ENCODE results near the gene CD3G.
"Not testable (repeated sequence)": the region's sequence is repeated elsewhere in the genome, so short reads cannot be mapped to it uniquely, and the experiment has no call there.

The CD3G gene

GRCh38 chr11:118343981-118344515 lies at the start of gene CD3G:
TSS of gene CD3G (plus strand) at chr11:118344344. CDS start at chr11:118344424, 80 bp downstream.
- no peak for DNase-seq

DNA sequence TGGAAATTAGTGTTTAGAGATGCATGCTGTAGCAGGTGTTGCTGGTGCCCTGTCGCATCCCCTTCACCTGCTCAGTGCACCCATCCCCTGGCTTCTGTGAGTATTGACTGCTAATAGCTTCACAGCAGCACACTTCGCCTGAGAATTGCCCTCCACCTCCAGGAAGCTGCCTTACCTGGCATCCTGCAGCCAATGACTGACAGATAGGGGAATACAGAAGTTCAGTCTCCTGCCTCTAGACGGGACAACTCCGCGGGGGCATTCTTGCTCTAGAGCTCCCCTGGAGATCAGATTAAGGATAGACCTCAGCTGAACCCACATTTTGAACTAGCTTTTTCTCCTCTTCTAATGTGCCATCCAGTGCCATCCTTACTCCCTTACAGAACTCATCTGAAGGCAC lies 48.9 kb upstream of the CD3G start:
- no peak for DNase-seq

- peak; percentile 64 for DNase-seq
Observed at GRCh38 chr11:118295815-118296454, 48.2 kb upstream of the CD3G start.

DNA sequence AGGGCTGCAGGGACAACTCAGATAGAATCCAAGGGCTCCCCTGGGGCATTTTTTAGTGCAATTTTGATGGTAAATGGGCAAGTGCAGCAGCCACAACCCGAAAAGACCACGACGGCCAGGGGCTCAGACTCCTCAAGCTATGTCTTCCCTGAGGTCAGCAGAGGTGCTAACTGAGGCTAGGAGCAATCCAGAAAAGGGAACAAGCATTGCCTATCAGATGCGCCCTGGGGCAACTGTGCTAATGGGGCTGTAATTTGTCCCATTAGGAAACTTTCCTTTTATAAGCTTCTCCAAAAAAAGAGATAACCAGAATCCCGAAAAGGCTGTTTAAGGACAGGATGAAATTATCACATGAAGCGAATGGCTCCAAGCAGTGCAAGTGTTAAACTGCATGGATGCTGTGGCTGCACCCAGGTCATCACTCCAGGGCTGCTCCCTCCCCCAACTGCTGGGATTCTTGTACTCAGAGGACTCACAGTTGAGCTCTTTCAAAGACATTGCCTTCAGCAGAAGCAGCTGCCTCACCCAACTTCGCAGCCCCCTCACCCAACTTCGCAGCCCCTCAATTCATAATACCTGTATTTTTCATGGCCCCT lies 42.4 kb upstream of the CD3G start:
- DNase-seq: no peak

GRCh38 chr11:118304227-118304567 lies 39.9 kb upstream of the CD3G start:
- DNase-seq: no peak

GRCh38 chr11:118304568-118305248 lies 39.4 kb upstream of the CD3G start, which contains the start of gene CD3E:
TSS of gene CD3E (plus strand) at chr11:118304730. CDS start at chr11:118304953, 223 bp downstream.
- no peak for DNase-seq

DNA sequence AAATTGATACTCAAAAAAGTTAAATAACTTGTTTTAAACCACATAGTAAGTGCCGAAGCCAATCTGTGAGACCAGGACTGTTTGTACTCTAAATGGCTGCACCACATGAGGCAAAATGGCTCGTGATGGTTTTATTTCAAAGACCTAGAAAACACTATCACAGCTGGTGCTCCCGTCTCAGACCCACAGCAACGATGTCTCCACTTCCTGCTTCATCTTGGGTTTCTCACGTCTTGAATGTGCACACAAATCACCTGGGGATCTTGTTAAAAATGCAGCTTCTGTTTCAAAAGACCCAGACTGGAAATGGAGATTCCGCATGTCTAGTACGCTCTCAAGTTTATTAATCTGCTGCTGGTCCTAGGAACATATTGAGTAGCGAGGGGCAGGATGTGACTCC lies 38.4 kb upstream of the CD3G start:
- DNase-seq: no peak

DNA sequence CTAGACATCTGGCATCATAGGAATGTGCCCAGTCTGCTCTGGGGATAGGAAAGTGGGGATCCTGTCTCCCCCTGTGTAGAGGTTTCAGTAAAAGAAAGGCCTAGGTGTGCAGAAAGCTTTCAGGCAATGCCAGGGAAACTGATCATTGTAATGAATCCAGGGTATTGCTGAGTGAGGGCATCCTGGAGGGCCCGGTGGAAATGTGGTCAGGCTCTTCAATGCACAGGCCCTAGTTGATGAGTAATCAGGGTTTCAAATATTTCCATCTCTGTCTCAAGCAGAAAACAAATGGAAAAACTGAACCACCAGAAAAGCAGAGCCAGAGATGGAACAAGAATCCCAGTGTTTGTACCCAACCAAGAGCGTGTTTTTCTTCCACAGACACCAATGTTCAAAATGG lies 37.6 kb upstream of the CD3G start:
- DNase-seq: no peak

DNA sequence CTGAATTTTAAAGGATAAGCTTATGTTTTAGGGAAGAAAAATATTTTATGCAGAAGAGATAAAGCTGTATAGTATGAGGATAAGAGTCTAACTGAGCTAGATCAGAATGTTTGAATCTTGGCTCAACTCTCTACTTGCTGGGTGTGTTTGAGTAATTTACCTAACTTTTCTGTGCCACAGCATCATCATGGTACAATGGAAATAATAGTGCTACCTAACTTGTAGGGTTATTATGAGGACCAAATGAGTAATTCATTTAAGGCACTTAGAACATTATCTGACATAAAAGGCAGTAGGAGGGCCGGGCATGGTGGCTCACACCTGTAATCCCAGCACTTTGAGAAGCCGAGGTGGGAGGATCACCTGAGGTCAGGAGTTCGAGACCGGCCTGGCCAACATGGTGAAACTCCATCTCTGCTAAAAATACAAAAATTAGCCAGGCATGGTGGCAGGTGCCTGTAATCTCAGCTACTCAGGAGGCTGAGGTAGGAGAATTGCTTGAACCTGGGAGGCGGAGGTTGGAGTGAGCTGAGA lies 35.1 kb upstream of the CD3G start:
- DNase-seq: not testable (repeated sequence)

- no peak for DNase-seq
Observed at GRCh38 chr11:118310271-118310670, 33.9 kb upstream of the CD3G start.

DNA sequence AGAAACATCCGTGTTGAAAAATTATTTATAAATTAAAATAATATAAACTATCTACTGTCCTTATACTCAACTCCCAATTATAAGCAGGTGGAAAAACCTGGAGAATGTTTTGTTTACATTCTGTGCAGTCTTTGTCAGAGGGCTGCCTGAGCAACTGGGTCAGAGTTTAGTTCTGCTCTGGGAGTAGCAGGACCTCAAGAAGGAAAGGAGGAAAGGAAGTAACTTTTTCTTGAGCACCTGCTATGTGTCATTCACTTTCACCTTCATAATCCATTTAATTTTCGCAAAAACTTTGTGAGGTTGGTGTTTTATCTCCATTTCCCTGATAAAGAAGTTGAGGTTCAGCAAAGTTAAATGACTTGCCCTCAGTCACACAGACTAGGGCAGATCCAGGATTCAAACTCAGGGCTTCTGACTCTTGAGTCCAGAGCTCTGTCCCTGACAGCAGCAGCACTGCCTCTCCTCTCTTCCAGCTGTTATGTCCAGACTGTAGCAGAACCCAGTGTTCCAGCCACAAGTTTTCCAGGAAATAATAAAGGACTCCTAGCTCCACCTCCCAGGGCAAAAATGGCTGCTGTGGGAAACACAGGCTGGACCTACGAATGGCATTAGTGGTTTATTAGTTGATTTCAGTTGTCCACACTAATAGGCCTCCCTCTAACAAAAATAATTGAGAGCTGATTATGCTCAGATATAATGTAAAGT lies 33.2 kb upstream of the CD3G start:
- DNase-seq: no peak

DNA sequence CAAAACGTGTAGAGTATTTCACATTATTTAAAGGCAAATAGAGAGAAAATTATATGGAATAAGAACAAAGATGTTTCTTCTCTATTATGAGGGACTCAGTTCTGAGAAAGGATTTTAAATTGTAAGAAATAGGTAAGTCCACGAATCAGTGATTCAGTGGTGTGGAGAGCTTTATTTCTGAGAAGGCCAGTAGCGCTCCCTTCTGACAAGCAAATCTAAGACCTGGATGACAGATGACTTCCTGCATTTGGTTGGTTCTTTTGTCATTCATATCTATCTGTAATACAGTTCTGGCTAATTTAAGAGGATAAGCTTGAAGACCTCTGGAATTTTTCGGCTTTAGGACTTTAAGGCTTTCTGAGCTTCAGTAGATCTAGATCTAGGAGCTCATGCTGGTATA lies 32.6 kb upstream of the CD3G start:
- DNase-seq: no peak

DNA sequence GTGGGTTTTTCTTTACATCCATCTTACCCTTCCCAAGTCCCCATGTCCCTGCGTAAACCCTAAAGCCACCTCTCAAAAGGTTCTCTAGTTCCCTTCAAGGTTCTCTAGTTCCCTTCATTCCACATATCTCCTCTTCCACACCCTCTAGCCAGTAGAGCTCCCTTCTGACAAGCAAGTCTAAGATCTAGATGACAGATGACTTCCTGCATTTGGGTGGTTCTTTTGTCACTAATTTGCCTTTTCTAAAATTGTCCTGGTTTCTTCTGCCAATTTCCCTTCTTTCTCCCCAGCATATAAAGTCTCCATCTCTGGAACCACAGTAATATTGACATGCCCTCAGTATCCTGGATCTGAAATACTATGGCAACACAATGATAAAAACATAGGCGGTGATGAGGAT lies 31.8 kb upstream of the CD3G start:
- no peak for DNase-seq

DNA sequence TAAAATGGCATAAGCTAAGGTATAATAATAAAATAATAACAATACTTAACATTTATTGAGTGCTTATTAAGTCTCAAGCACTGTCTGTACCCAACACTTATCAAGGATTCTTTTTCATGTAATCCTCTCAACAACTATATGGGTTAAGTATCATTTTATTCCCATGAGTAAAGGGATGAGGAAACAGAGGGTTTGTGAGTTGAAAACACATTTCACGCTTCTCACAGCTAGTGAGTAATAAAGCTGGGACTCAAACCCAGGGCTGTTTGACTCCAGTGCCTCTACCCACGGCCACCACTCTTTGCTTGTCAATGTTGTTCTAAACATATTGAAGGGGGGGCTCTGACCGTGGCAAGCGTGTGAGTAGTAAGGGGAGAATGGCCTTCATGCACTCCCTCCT lies 30.9 kb upstream of the CD3G start:
- no peak for DNase-seq

DNA sequence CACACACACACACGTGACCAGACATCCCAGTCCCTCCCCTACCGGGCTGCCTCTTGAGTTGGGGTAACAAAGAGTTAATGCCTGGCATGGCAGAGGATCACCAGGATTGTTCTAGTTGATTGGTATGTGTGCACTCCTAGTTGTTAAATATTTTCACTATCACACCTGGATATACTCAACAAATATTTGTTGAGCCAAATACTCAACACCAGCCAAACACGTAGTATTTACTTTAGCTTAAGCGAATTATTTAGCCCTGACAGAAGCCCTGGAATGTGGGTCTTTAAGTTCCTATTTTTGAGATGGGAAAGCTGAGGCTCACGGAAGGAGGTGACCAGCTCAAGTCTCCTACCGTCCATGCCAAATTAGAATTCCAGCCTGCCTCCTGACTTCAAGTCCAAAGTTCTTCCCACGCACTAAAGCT lies 29.1 kb upstream of the CD3G start:
- DNase-seq: peak; percentile 89

DNA sequence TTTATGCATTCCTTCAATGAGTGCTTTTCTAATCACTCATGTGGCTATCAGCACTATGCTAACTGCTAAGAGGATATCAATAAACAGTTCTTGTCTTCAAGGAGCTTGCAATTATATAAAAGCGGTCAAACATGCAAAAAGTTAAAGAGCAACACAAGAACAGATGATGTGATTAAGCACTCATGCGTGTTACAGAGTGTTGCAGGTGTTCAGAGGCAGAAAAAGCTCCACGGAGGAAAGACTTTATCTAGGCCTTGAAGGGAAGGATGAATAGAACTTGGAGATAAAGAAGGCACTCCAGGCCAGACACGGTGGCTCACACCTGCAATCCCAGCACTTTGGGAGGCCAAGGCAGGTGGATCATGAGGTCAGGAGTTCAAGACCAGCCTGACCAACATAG lies 26.0 kb upstream of the CD3G start:
- DNase-seq: no peak

GRCh38 chr11:118318581-118319336 lies 25.4 kb upstream of the CD3G start:
- no peak for DNase-seq

GRCh38 chr11:118319337-118319707 lies 24.8 kb upstream of the CD3G start:
- no peak for DNase-seq

DNA sequence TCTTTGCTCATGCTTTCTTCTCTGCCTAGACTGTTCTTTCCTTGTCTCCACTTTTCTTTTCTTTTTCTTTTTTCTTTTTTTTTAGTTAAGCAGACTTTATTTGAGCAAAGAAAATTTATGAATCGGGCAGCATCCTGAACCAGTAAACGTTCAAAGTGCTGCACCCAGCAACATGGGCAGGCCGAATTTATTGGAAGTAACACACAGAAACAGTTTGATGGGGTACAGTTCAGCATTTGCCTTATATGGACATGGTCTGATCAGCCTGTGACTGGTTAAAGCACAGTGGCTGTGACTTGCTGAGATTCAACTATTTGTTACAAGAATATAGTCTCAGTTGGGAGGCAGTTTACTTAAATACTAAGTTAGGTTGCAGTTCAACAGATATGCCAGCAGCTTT lies 23.6 kb upstream of the CD3G start:
- no peak for DNase-seq

GRCh38 chr11:118321386-118322082 lies 22.6 kb upstream of the CD3G start:
- peak; percentile 77 for DNase-seq

GRCh38 chr11:118322721-118323120 lies 21.4 kb upstream of the CD3G start:
- peak; percentile 19 for DNase-seq

GRCh38 chr11:118325283-118325682 lies 18.9 kb upstream of the CD3G start:
- no peak for DNase-seq

Measured in DMS53 (cell line).